Lung (tissue), 12 donors: ENCODE data around the gene KCNK13. TPM values are rescaled to one million over a fixed set of nuclear protein-coding genes. Genes with fewer than 3 reads are reported as not detected.
"Not testable (repeated sequence)": the region's sequence is repeated elsewhere in the genome, so short reads cannot be mapped to it uniquely, and the experiment has no call there.

ENCODE experiments used
- ATAC-seq: fragments of 200-7000 bp; cut with Tn5 transposase; one replicate; pipeline ENCODE4 v1.9.1; 2020; ENCODE audit warnings: moderate number of reproducible peaks; ENCODE audit not compliant: insufficient read depth, low FRiP score
- DNase-seq, 3 donors: peaks; one replicate each; pipeline ENCODE4 v3.0.0-alpha.2; 2013 to 2017
- H3K27ac ChIP-seq, 2 donors: one replicate each; pipeline ENCODE4 v1.5.1; 2013; ENCODE audit warnings: mild to moderate bottlenecking in 2 of 2, moderate library complexity in 2 of 2, control low read depth in 1 of 2, inconsistent platforms in 1 of 2, low read depth in 1 of 2, low read length in 1 of 2
- H3K27me3 ChIP-seq, 3 donors: one replicate each; pipeline ENCODE4 v1.5.1; 2013; ENCODE audit warnings: low read length in 2 of 3; ENCODE audit not compliant: control insufficient read depth in 3 of 3, insufficient read depth in 3 of 3
- H3K36me3 ChIP-seq, 4 donors: one replicate each; pipeline ENCODE4 v1.5.1; 2013; ENCODE audit warnings: low read length in 4 of 4, mild to moderate bottlenecking in 1 of 4, moderate library complexity in 1 of 4; ENCODE audit not compliant: control insufficient read depth in 4 of 4, insufficient read depth in 4 of 4
- H3K4me1 ChIP-seq, 5 donors: one replicate each; pipeline ENCODE4 v1.5.1; 2013; ENCODE audit warnings: low read length in 5 of 5, mild to moderate bottlenecking in 2 of 5, moderate library complexity in 1 of 5; ENCODE audit not compliant: control insufficient read depth in 5 of 5, insufficient read depth in 5 of 5
- H3K4me3 ChIP-seq: one replicate; pipeline ENCODE4 v1.5.1; 2013; ENCODE audit warnings: mild to moderate bottlenecking, control low read depth, moderate library complexity
- H3K9ac ChIP-seq, 2 donors: one replicate each; pipeline ENCODE4 v1.5.1; 2013; ENCODE audit warnings: low read length in 2 of 2, control low read depth in 1 of 2; ENCODE audit not compliant: insufficient read depth in 1 of 2
- H3K9me3 ChIP-seq, 4 donors: one replicate each; pipeline ENCODE4 v1.5.1; 2013; ENCODE audit warnings: low read length in 3 of 4, mild to moderate bottlenecking in 1 of 4, moderate library complexity in 1 of 4; ENCODE audit not compliant: control insufficient read depth in 4 of 4, insufficient read depth in 3 of 4
- CTCF ChIP-seq: IDR thresholded peaks from 2 replicates; pipeline ENCODE4 v1.5.1; 2012; ENCODE audit warnings: mild to moderate bottlenecking; ENCODE audit errors: control extremely low read depth, extremely low read depth
- WGBS, 2 donors: extraction: QIAGEN DNeasy Blood & Tissue Kit; methylation state at CpG; one replicate each; pipeline ENCODE4 v1.1.7; 2013; 5-methylcytosine and 5-hydroxymethylcytosine counted together
- polyA plus RNA-seq, 2 donors: library from polyadenylated mRNA; stranded (reverse); fragments of 200-250 nt; gene quantifications; one replicate each; pipeline ENCODE4 v1.2.1, GENCODE V29; 2013
- total RNA-seq, 2 donors: library from RNA; depleted of rRNA in 1 of 2; stranded (reverse); fragments of >200 nt in 1 of 2; gene quantifications; one replicate each; pipeline ENCODE4 v1.2.1, GENCODE V29; 2014 to 2021
- donor health status: control.
- donor health status: control.
- donor health status: Bipolar disorder and iron deficiency.
- donor health status: healthy.
- donor health status: DM: yes; HTN: yes; CAD: no.

The KCNK13 gene
- total and polyA plus RNA-seq, 4 donors = 0.34 to 1.4 (median 0.57) TPM

- Histone ChIP-seq H3K4me3 (no peak overlapping the region), H3K9ac (no peak overlapping the region), H3K27me3 (peaks cover 0 to 3% (median 0%) of the 10 kb centered on the region in 3 donors), H3K27ac (no peak overlapping the region), H3K9me3 (no peaks in the 10 kb centered on the region), H3K36me3 (peaks cover 3 to 31% (median 13%) of the 10 kb centered on the region in 4 donors), H3K4me1 (peaks cover 0 to 2% (median 0%) of the 10 kb centered on the region in 5 donors)
- no peak for DNase-seq
- TF ChIP-seq CTCF = no peak
- no peak for ATAC-seq
- WGBS, 2 donors = 91 to 98% methylated on average over 7 of the region's 7 CpGs
Observed at GRCh38 chr14:90023176-90023896, 38.5 kb upstream of the KCNK13 start.

- Histone ChIP-seq H3K4me1 (peaks cover 0 to 2% (median 0%) of the 10 kb centered on the region in 5 donors), H3K4me3 (no peak overlapping the region), H3K27ac (no peak overlapping the region), H3K9ac (no peak overlapping the region), H3K36me3 (peaks cover 0 to 28% (median 11%) of the 10 kb centered on the region in 4 donors), H3K27me3 (peaks cover 0 to 4% (median 0%) of the 10 kb centered on the region in 3 donors), H3K9me3 (no peaks in the 10 kb centered on the region)
- TF ChIP-seq CTCF = no peak
- ATAC-seq = no peak
- DNase-seq = no peak
- 93 to 97% methylated on average over 3 of the region's 3 CpGs for WGBS, 2 donors
Observed at GRCh38 chr14:90024910-90025309, 36.9 kb upstream of the KCNK13 start.

GRCh38 chr14:90026608-90027007, 35.2 kb upstream of the KCNK13 start:
- 98 to 99% methylated on average over 4 of the region's 4 CpGs for WGBS, 2 donors
- ATAC-seq, H3K4me3 ChIP-seq, H3K9me3 ChIP-seq, DNase-seq, H3K27me3 ChIP-seq, H3K9ac ChIP-seq, H3K4me1 ChIP-seq, H3K27ac ChIP-seq: not testable (repeated sequence)
- peaks cover 0 to 31% (median 14%) of the 10 kb centered on the region in 4 donors for H3K36me3 ChIP-seq

GRCh38 chr14:90027842-90028241, 34.0 kb upstream of the KCNK13 start:
- ATAC-seq = no peak
- H3K4me3 ChIP-seq = no peak overlapping the region
- no peak for TF ChIP-seq CTCF
- no peak overlapping the region for H3K9ac ChIP-seq
- no peak overlapping the region for H3K27ac ChIP-seq
- no peak for DNase-seq
- H3K36me3 ChIP-seq = peaks cover 0 to 24% (median 12%) of the 10 kb centered on the region in 4 donors
- H3K4me1 ChIP-seq = peaks cover 0 to 2% (median 0%) of the 10 kb centered on the region in 5 donors
- no peaks in the 10 kb centered on the region for H3K9me3 ChIP-seq
- WGBS, 2 donors = 70 to 75% methylated on average over 1 of the region's 1 CpG
- peaks cover 0 to 4% (median 0%) of the 10 kb centered on the region in 3 donors for H3K27me3 ChIP-seq
